Activated CD4-positive, alpha-beta T cell treated with anti-CD3 and anti-CD28 coated beads, Interleukin-2, amount 50 U/mL, for 4 hours (primary cell): ENCODE results near the gene CFAP20.

Source experiments
- DNase-seq, 2 experiments: peaks; one replicate each; pipeline ENCODE4 v3.0.0-alpha.2; 2020

CFAP20 gene

GRCh38 chr16:58123896-58124600, 5.1 kb downstream of the CFAP20 start:
- no peak for DNase-seq

- no peak for DNase-seq
Measured at GRCh38 chr16:58121132-58121531, 8.0 kb downstream of the CFAP20 start.

GRCh38 chr16:58120234-58120633, 8.9 kb downstream of the CFAP20 start:
- no peak for DNase-seq

GRCh38 chr16:58119509-58119845, 9.7 kb downstream of the CFAP20 start:
- DNase-seq: no peak

- no peak for DNase-seq
Measured at GRCh38 chr16:58118801-58119508, 10.2 kb downstream of the CFAP20 start.

GRCh38 chr16:58116529-58116928, 12.7 kb downstream of the CFAP20 start:
- no peak for DNase-seq

- no peak for DNase-seq
Measured at GRCh38 chr16:58116081-58116480, 13.1 kb downstream of the CFAP20 start.

- no peak for DNase-seq
Measured at GRCh38 chr16:58114827-58115825, 14.1 kb downstream of the CFAP20 start.

GRCh38 chr16:58111302-58111627, 17.9 kb downstream of the CFAP20 start:
- DNase-seq: no peak

GRCh38 chr16:58110571-58111301, 18.4 kb downstream of the CFAP20 start:
- DNase-seq: no peak

GRCh38 chr16:58109881-58110280, 19.3 kb downstream of the CFAP20 start:
- no peak for DNase-seq

GRCh38 chr16:58109330-58109729, 19.9 kb downstream of the CFAP20 start:
- DNase-seq: no peak

- DNase-seq: no peak
Measured at GRCh38 chr16:58107709-58108108, 21.5 kb downstream of the CFAP20 start.

- no peak for DNase-seq
Measured at GRCh38 chr16:58107228-58107627, 22.0 kb downstream of the CFAP20 start.

- DNase-seq: no peak
Measured at GRCh38 chr16:58105631-58106030, 23.6 kb downstream of the CFAP20 start.

GRCh38 chr16:58102665-58103392, 26.4 kb downstream of the CFAP20 start:
- DNase-seq: no peak

GRCh38 chr16:58099956-58100300, 29.3 kb downstream of the CFAP20 start:
- DNase-seq: no peak

GRCh38 chr16:58099097-58099955, 29.9 kb downstream of the CFAP20 start:
- no peak for DNase-seq

GRCh38 chr16:58098207-58099096, 30.7 kb downstream of the CFAP20 start:
- DNase-seq: no peak

- DNase-seq: no peak
Measured at GRCh38 chr16:58096249-58096648, 32.9 kb downstream of the CFAP20 start.
